Measurements from ENCODE around the gene OMG.
A peak's percentile ranks its signal among the peaks of the same experiment; 100 is the strongest.
"Not testable (repeated sequence)": the region's sequence is repeated elsewhere in the genome, so short reads cannot be mapped to it uniquely, and the experiment has no call there.

Gene OMG

GRCh38 chr17:31308372-31309334 lies 11.6 kb upstream of the OMG start:
- FAIRE-seq, result no peak

DNA sequence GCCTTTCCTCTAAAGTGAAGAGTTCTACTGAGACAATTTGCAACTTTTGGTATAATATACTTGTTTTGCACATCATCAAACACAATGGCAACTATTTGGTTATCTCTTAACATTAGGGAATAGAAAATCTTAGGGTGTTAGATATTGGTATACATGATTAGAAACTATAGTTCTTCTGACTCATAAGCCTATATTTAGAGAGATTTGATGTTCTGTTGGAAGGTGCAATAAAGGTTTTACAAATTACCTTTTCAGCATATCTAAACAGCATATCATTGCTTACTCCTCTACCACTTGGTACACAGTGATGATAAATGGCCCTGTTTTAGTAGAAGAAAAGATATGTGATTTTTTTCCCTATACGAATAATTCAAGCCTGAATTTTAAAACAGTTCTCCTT lies 10.6 kb upstream of the OMG start:
- no peak for FAIRE-seq

DNA sequence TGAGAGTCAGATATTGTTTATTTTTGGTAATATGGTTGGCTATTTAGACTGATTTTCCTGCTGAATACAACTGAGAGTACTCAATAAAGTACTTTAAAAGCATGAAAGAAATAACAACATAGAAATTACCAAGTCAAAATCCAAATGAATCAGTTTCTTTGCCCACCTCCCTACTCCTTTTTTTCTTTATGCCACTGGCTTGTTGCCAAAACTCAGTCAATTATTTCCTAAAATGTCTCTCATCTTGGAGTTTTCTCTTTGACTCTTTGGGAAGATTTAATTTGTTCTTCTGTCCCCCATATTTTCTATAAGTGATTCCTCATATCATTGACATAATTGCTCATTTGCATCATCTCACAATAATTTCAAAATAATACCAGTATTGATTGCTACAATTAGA lies 2.6 kb upstream of the OMG start:
- no peak for FAIRE-seq

GRCh38 chr17:31296142-31296541 lies 897 bp downstream of the OMG start:
- FAIRE-seq, result no peak

GRCh38 chr17:31295489-31295871 lies 1.6 kb downstream of the OMG start:
- no peak for FAIRE-seq

DNA sequence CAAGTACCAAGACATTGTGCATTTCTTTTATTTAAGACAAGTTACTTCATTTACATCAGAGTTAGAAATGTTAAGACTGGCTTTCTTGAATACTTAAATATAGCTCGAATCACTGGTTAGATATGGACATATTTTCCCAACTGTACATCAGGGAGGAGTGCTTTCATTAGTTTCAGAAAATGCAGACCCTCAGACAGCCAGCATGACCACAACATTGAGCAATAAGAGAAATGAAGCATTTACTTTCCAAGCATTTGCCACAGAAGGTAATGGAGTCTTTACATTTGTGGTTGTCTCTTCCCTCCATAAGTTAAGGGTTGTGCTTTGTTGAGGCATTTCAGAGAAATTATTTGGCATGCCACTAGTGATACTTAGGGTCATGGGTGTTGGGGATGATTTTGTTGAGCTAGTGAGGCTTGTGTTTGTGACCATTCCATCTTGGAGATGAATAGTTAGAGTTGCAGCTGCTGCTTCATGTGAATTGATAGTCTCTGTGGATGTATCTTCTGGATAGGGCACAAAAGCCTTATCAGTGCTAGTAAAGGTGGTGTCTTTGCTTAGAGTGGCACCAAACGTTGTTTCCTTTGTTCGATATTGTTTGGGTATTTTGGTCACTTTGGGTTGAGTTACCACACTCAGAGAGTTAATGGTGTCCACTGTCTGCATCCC lies 2.1 kb downstream of the OMG start:
- no peak for FAIRE-seq

- no peak for FAIRE-seq
These were observed 2.8 kb downstream of the OMG start for GRCh38 chr17:31294231-31294630.

DNA sequence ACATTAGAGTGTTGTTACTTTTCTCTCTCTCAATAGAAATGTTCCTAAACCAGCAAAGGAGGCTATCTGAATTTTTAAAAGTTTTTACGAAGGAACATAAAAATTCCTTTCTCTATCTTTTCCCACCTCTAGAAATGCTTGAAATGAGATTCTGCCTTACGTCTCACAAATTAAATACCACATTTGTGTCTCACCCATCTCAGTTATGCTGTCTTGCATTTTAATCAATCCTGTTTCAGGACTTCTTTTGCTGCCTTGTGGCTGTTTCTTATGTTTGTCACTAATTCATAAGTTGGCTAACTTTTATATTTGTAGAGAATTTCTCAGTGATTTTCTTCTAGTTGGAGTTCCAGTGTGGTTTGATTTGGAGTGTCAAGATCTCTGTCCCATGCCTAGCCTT lies 3.5 kb downstream of the OMG start:
- no peak for FAIRE-seq

DNA sequence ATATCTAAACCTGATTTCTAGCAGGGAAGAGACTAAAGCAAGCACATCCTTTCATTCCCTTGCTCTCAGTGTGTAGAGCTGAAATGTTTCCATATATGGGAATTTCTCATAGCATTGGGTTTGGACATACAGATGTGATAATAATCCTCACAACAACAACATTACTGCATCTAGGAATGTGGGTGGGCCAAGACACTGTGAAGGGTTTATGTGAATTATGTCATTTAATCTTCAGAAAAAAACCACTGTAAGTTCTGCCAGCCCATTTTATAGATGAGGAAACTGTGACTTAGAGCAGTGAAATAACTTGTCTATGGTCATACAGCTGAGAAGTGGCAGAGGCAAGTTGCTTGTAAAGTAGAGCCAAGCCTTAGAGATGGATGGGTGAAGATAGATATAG lies 5.2 kb downstream of the OMG start:
- FAIRE-seq, result no peak

DNA sequence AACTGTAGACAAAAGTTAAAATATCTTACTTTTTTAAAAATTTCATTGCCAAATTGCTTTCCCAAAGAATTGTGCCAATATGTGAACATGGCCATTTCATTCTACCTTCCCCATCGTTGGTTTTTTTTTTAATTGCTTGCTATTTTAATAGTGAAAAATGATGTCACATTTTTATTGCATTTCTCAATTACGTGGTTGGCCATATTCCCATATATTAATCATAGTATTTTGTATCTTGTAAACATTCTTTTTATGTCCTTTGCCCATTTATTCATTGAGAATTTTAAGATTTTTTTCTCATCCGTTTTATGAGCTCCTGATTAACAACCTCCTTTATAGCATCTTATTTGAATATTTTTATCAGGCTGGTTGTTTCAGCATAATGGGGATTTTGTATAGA lies 7.2 kb downstream of the OMG start:
- peak; percentile 49 for FAIRE-seq

- FAIRE-seq, result not testable (repeated sequence)
These were observed 9.1 kb downstream of the OMG start for GRCh38 chr17:31287932-31288331.

- FAIRE-seq, result no peak
These were observed 10.5 kb downstream of the OMG start for GRCh38 chr17:31286587-31286986.

GRCh38 chr17:31283841-31284240 lies 13.2 kb downstream of the OMG start:
- FAIRE-seq, result no peak

DNA sequence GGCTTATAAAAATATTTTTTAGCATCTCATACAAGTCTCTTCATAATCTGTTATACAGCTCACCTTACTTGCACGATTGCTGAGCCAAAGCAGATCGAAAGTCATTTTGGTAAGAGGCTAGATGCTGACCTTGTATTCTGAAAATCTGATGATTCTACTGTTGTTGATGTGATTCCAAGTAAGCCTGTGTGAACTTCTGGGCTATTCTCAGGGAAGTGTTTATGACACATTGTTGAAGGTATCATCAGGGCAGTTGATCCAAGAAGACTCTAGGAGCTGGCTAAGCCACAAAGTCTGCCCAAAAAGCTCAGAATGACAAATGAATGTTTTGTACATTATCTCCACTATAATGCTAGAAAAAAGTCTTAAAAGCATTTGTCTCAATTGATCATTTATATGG lies 16.0 kb downstream of the OMG start:
- no peak for FAIRE-seq

DNA sequence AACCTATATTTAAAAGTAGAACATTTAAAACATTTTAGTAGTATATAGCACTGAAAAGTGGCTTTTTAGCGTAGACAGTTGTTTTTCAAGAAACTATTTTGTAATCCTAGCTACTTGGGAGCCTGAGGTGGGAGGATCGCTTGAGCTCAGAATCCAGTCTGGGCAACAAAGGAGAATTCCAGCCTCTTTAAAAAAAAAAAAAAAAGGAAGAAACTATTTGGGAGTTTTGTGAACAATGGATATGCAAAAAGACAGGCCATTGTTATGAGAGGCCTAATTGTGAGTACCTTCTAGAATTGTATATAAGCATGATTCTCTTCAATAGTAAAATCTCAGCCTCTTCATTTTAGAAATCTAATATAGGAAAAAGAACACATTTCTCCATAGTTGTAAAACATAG lies 17.6 kb downstream of the OMG start:
- FAIRE-seq, result no peak

- FAIRE-seq, result no peak
These were observed 21.9 kb downstream of the OMG start for GRCh38 chr17:31275116-31275515.

- no peak for FAIRE-seq
These were observed 22.8 kb downstream of the OMG start for GRCh38 chr17:31274252-31274651.

DNA sequence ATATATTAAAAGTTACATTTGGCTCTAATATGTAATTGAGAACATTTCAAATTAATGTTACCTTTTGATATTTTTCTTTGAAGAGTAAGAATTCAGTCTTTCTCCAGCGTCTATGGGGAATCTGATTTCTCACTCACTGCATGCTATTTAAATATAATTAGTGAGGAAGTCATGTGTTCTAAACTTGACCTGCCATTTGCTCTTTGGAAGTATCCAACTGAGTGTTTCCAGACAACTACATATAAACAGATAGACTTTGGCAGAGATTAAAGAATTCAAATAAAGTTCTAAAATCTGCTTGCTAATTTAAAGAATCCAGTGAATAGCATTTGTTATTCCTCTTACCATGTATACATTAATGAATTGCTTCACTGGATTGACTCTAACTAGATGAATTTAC lies 23.5 kb downstream of the OMG start:
- FAIRE-seq, result no peak

GRCh38 chr17:31272803-31273202 lies 24.2 kb downstream of the OMG start:
- no peak for FAIRE-seq

DNA sequence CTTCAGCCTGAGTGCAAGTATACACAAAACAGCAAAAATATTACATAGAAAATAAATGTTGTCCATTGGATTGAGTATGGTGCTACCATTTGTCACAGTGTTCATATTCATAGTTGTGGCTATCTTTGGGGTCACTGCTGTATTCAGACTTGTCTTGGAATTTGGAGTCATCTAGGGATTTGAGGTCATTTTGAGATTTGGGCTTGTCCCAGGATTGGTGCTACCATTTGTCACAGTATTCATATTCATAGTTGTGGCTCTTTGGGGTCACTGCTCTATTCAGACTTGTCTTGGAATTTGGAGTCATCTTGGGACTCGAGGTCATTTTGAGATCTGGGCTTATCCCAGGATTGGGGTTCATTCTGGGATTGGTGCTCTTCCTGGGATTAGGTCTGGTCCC lies 24.8 kb downstream of the OMG start:
- FAIRE-seq, result no peak

DNA sequence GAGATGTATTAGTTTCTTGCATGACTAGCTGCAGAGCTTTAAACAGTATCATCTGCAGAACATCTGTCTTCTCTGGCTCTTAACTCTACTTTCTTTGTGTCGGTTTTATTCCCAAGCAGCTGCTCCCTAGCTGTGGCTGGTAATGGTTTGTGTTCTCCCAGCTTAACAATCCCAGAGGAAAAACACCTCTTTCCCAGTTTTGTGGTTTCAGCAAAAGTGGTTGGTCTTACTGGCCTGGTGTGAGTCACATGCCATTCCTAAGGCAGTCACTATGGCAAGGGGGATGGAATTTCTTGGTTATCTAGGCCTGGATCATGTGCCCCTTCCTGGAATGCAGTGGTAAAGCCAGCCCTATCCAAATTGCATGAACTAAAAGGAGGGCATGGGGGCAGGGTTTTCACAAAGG lies 27.5 kb downstream of the OMG start:
- no peak for FAIRE-seq

- FAIRE-seq, result no peak
These were observed 27.9 kb downstream of the OMG start for GRCh38 chr17:31269036-31269577.

DNA sequence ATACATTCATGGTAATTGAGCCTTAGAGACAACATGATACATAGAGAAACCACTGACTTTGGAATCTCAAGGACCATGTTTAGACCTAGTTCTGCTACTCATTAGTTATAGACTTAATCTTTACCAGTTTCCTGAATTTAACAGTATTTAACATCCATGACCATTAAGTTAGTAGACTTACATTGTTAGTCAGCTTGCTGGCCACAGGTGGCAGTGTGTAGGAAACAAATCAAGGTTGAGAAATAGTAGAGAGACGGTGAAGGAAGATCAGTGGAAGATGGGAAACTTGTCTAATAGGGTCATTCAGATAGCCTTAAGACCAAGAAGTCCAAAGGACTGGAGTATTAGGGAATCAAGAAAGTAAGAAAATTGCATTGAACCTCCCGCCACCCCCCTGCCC lies 31.0 kb downstream of the OMG start:
- peak; percentile 83 for FAIRE-seq

GRCh38 chr17:31262923-31263322 lies 34.1 kb downstream of the OMG start:
- not testable (repeated sequence) for FAIRE-seq
